Liver (tissue), 3 donors: ENCODE measurements around the gene DENND6A.

Experiments used
- ATF3 ChIP-seq: IDR thresholded peaks from 2 replicates; pipeline ENCODE4 v1.6.1; 2016; ENCODE audit warnings: antibody characterized with exemption
- CTCF ChIP-seq: fragments of 150-350 bp; IDR thresholded peaks from 2 replicates; pipeline ENCODE4 v1.5.1; 2017; ENCODE audit warnings: improper control_type of control experiment, low read depth, low read length; ENCODE audit not compliant: missing input control
- JUND ChIP-seq, 2 donors: IDR thresholded peaks; 2 replicates each; pipeline ENCODE4 v1.6.1; 2016; ENCODE audit warnings: antibody characterized with exemption in 2 of 2
- RAD21 ChIP-seq, 2 donors: IDR thresholded peaks; 2 replicates each; pipeline ENCODE4 v1.6.1; 2016; ENCODE audit warnings: antibody characterized with exemption in 2 of 2, mild to moderate bottlenecking in 2 of 2
- TAF1 ChIP-seq: conservative IDR thresholded peaks from 2 replicates; pipeline ENCODE4 v1.6.1; 2016; ENCODE audit warnings: antibody characterized with exemption, mild to moderate bottlenecking
- YY1 ChIP-seq: IDR thresholded peaks from 2 replicates; pipeline ENCODE4 v1.6.1; 2016; ENCODE audit warnings: antibody characterized with exemption, mild to moderate bottlenecking
- donor health status: healthy.
- donor health status: healthy.

GRCh38 chr3:57647292-57647940, 45.5 kb downstream of the DENND6A start:
- TF ChIP-seq CTCF (no peak), ATF3 (no peak), YY1 (no peak), RAD21 (IDR thresholded peaks at IDR 0.05) (no peak), TAF1 (no peak), JUND (IDR thresholded peaks at IDR 0.05) (no peak)
